Peyer's patch (tissue), 4 donors: Measurements from ENCODE around the gene LRP10. TPM values are rescaled to one million over a fixed set of nuclear protein-coding genes. Genes with fewer than 3 reads are reported as not detected.

ENCODE experiments used
- DNase-seq, 3 donors: peaks; one replicate each; pipeline ENCODE4 v3.0.0-alpha.2; 2017 to 2019
- H3K27ac ChIP-seq, 4 donors: fragments of 200-600 bp; sonication (generic); one replicate each; pipeline ENCODE4 v1.5.1; 2016 to 2019
- H3K27me3 ChIP-seq, 2 donors: fragments of 200-600 bp; sonication (generic); one replicate each; pipeline ENCODE4 v1.5.1; 2019
- H3K36me3 ChIP-seq, 3 donors: fragments of 200-600 bp; sonication (generic); one replicate each; pipeline ENCODE4 v1.5.1; 2016 to 2019
- H3K4me1 ChIP-seq, 4 donors: fragments of 200-600 bp; sonication (generic); one replicate each; pipeline ENCODE4 v1.5.1; 2016 to 2019
- H3K4me3 ChIP-seq, 4 donors: fragments of 200-600 bp; sonication (generic); 1 replicate in 3 of 4; 2 replicates in 1 of 4; pipeline ENCODE4 v1.5.1; 2016 to 2019; ENCODE audit warnings: mild to moderate bottlenecking in 1 of 4
- H3K9me3 ChIP-seq, 4 donors: fragments of 200-600 bp; sonication (generic); one replicate each; pipeline ENCODE4 v1.5.1; 2016 to 2019; ENCODE audit warnings: mild to moderate bottlenecking in 1 of 4
- CTCF ChIP-seq, 6 experiments: fragments of 450-650 bp in 4 of 6; fragments of 200-600 bp in 2 of 6; sonication (generic) in 1 of 6; IDR thresholded peaks; one replicate each; pipeline ENCODE4 v1.5.1; 2017 to 2019; ENCODE audit warnings: antibody characterized with exemption in 6 of 6, mild to moderate bottlenecking in 3 of 6, moderate library complexity in 1 of 6
- POLR2A ChIP-seq, 2 donors: fragments of 450-650 bp; IDR thresholded peaks; one replicate each; pipeline ENCODE4 v1.5.1; 2017; ENCODE audit warnings: antibody characterized with exemption in 2 of 2, mild to moderate bottlenecking in 2 of 2, moderate library complexity in 2 of 2
- total RNA-seq, 4 donors: library from RNA; depleted of rRNA; stranded (reverse); fragments of >200 nt; gene quantifications; one replicate each; pipeline ENCODE4 v1.1.0, GENCODE V29; 2016

The LRP10 gene
- total RNA-seq, 4 donors from 2014 or later, result 69.3 to 250 (median 221) TPM

- no peak for TF ChIP-seq POLR2A (IDR thresholded peaks at IDR 0.05)
- TF ChIP-seq CTCF (IDR thresholded peaks at IDR 0.05), result no peak
- H3K4me1 ChIP-seq, result no peaks in the 10 kb centered on the region
- H3K27ac ChIP-seq, result no peak overlapping the region
- DNase-seq, result peak in 1 of 3 donors; percentile 1
- H3K36me3 ChIP-seq, result peaks cover 0 to 33% (median 0%) of the 10 kb centered on the region in 3 donors
- H3K27me3 ChIP-seq, result no peaks in the 10 kb centered on the region
- H3K9me3 ChIP-seq, result no peaks in the 10 kb centered on the region
- no peak overlapping the region for H3K4me3 ChIP-seq
These were observed 27.0 kb downstream of the LRP10 start for GRCh38 chr14:22898302-22899090.

- H3K4me1 ChIP-seq, result no peaks in the 10 kb centered on the region
- H3K9me3 ChIP-seq, result no peaks in the 10 kb centered on the region
- H3K4me3 ChIP-seq, result no peak overlapping the region
- H3K36me3 ChIP-seq, result peaks cover 0 to 50% (median 0%) of the 10 kb centered on the region in 3 donors
- DNase-seq, result peak; percentile 54 to 67 (median 63)
- H3K27ac ChIP-seq, result peak overlapping the region in 2 of 4 donors; percentile 19 to 22
- H3K27me3 ChIP-seq, result no peaks in the 10 kb centered on the region
- TF ChIP-seq POLR2A (IDR thresholded peaks at IDR 0.05) (no peak), CTCF (IDR thresholded peaks at IDR 0.05) (peak in 5 of 6 experiments; percentile 31 to 68 (median 63))
These were observed 28.7 kb downstream of the LRP10 start for GRCh38 chr14:22900081-22900799.

GRCh38 chr14:22901799-22902198, 30.3 kb downstream of the LRP10 start:
- H3K4me1 ChIP-seq, result no peaks in the 10 kb centered on the region
- H3K9me3 ChIP-seq, result no peaks in the 10 kb centered on the region
- TF ChIP-seq POLR2A (IDR thresholded peaks at IDR 0.05) (no peak), CTCF (IDR thresholded peaks at IDR 0.05) (no peak)
- no peak overlapping the region for H3K4me3 ChIP-seq
- no peaks in the 10 kb centered on the region for H3K27me3 ChIP-seq
- peaks cover 0 to 66% (median 0%) of the 10 kb centered on the region in 3 donors for H3K36me3 ChIP-seq
- DNase-seq, result no peak
- H3K27ac ChIP-seq, result no peak overlapping the region

- no peak for TF ChIP-seq CTCF (IDR thresholded peaks at IDR 0.05)
- TF ChIP-seq POLR2A (IDR thresholded peaks at IDR 0.05), result no peak
- no peak for DNase-seq
- Histone ChIP-seq H3K36me3 (peaks cover 0 to 85% (median 0%) of the 10 kb centered on the region in 3 donors), H3K27me3 (no peaks in the 10 kb centered on the region), H3K9me3 (no peaks in the 10 kb centered on the region), H3K27ac (no peak overlapping the region), H3K4me3 (no peak overlapping the region), H3K4me1 (no peaks in the 10 kb centered on the region)
These were observed 32.2 kb downstream of the LRP10 start for GRCh38 chr14:22903742-22904087.

GRCh38 chr14:22905627-22906026, 34.1 kb downstream of the LRP10 start:
- no peak for DNase-seq
- peaks cover 0 to 95% (median 0%) of the 10 kb centered on the region in 3 donors for H3K36me3 ChIP-seq
- TF ChIP-seq POLR2A (IDR thresholded peaks at IDR 0.05) (no peak), CTCF (IDR thresholded peaks at IDR 0.05) (no peak)
- no peaks in the 10 kb centered on the region for H3K27me3 ChIP-seq
- H3K9me3 ChIP-seq, result no peaks in the 10 kb centered on the region
- no peak overlapping the region for H3K4me3 ChIP-seq
- H3K4me1 ChIP-seq, result no peaks in the 10 kb centered on the region
- H3K27ac ChIP-seq, result no peak overlapping the region
